GM12874 (cell line): ENCODE measurements around the gene ZNF574.

Experiments used
- CTCF ChIP-seq: IDR thresholded peaks from 2 replicates; pipeline ENCODE4 v1.5.1; 2011; ENCODE audit warnings: low read depth, mild to moderate bottlenecking, control low read depth, low read length, moderate library complexity; ENCODE audit not compliant: insufficient read depth

Gene ZNF574

GRCh38 chr19:42068756-42069571, 7.0 kb upstream of the ZNF574 start:
- no peak for TF ChIP-seq CTCF

- no peak for TF ChIP-seq CTCF
Measured at GRCh38 chr19:42069619-42070351, 6.2 kb upstream of the ZNF574 start, which contains the start of gene GRIK5. TSS of gene GRIK5 (minus strand) at chr19:42070206. CDS start at chr19:42065770, 4,436 bp downstream.

- no peak for TF ChIP-seq CTCF
Measured at GRCh38 chr19:42071247-42071646, 4.7 kb upstream of the ZNF574 start.

- no peak for TF ChIP-seq CTCF
Measured at GRCh38 chr19:42074513-42075363, 1.2 kb upstream of the ZNF574 start.

- no peak for TF ChIP-seq CTCF
Measured at GRCh38 chr19:42075364-42075615, 676 bp upstream of the ZNF574 start.

- TF ChIP-seq CTCF: no peak
Measured at GRCh38 chr19:42076380-42076944, 496 bp downstream of the ZNF574 start.

- TF ChIP-seq CTCF: no peak
Measured at GRCh38 chr19:42078058-42078457, 2.1 kb downstream of the ZNF574 start.
